ENCODE data around the gene NPIPB6. TPM values are rescaled to one million over a fixed set of nuclear protein-coding genes. Genes with fewer than 3 reads are reported as not detected.

The NPIPB6 gene
- total RNA-seq, 2 donors from 2014 or later = 13.8 TPM; not detected in 1

DNA sequence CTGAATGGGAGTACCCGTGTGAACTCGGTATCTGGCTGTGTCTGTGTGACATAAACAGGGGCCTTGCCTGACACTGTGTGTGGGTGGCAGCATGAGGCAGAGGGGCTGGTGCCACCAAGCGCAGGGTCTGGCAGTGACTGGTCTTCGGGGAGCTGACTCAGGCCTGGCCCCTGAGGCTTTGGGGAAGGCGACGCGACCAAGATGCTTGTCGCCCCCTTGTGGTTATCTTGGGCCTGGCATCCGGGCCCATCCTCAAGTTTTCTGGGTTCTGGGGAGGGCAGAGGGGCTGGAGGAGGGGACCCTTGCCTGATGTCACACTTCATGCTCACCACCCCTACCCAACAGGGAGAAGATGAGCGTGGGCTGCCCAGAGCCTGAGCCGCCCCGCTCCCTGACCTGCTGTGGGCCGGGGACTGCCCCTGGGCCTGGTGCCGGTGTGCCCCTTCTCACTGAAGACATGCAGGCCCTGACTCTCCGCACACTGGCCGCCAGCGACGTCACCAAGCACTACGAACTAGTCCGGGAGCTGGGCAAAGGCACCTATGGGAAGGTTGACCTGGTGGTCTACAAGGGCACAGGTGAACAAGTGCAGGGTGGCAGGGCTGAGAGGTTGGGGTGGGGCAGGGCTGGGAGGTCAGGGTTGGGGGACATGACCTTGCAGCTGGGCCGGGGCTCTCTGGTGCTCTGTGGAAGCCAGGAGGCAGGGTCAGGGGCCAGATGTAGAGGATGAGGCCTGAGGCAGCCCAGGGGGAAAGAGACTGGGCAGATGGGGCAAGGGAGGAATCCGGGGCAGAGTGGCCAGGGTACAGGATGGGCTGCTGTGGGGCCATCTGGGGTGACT is 46.0 kb downstream of the NPIPB6 start:
- DNase-seq (ENCODE audit: low spot score) = peak; percentile 80
- peak overlapping the region; percentile 41 to 57 for H3K27ac Mint-ChIP-seq
- H3K4me3 Mint-ChIP-seq = peak overlapping the region; percentile 15
- H3K27me3 Mint-ChIP-seq = no peaks in the 10 kb centered on the region
- H3K9me3 Mint-ChIP-seq = no peaks in the 10 kb centered on the region
- peak; percentile 82 to 85 for ATAC-seq
- peaks cover 18 to 36% of the 10 kb centered on the region in 2 donors for H3K4me1 Mint-ChIP-seq (ENCODE audit: low read depth in 2 of 2)
- H3K36me3 Mint-ChIP-seq = no peaks in the 10 kb centered on the region

DNA sequence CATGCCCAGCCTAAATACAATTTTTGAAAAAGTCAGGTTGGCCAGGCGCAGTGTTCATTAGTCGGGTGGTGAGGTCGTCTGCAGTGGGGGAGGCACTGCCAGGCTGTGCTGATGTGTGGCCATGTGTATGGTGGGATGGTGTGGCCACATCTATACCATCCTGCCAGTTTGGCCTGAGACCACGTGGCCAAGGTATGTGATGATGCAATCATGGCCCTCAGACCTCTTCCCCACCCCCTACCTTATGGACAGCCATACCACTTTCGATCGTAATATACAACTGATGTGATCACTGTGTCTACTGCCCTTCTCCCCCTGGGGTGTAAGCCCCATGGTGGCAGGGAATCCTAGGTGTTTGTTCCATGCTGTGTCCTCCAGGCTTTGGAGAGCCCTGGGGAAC is 47.3 kb downstream of the NPIPB6 start:
- peaks cover 26 to 46% of the 10 kb centered on the region in 2 donors for H3K4me1 Mint-ChIP-seq (ENCODE audit: low read depth in 2 of 2)
- no peaks in the 10 kb centered on the region for H3K36me3 Mint-ChIP-seq

DNA sequence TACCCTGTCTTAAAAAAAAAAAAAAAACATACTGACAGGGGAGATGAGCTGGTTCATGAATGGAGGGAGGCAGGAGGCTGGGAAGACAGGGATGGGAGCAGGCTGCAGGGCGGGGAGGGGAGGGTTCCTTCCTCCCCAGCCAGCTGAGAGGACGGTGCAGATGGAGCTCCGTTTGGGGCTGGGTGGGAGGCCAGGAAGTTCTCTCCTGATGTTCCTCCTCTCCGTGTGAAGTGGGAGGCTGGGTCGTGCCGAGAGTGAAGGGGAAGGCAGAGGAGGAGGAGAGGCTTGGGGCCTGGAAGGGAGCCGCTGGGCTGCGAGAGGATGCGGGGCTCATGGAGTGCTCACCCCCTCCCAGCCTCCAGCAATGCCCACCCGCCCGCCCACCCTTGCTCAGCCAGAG is 49.7 kb downstream of the NPIPB6 start:
- Mint-ChIP-seq H3K27ac (peak overlapping the region in 1 of 2 donors; percentile 91), H3K4me1 (ENCODE audit: low read depth in 2 of 2) (peaks cover 49 to 65% of the 10 kb centered on the region in 2 donors), H3K27me3 (no peaks in the 10 kb centered on the region), H3K9me3 (no peaks in the 10 kb centered on the region), H3K4me3 (no peak overlapping the region), H3K36me3 (no peaks in the 10 kb centered on the region)
- no peak for ATAC-seq
- peak; percentile 49 for DNase-seq (ENCODE audit: low spot score)

More for the DNA sequence above, 47.3 kb downstream of the NPIPB6 start:
- no peak overlapping the region for H3K27ac Mint-ChIP-seq
- no peak overlapping the region for H3K4me3 Mint-ChIP-seq
- H3K9me3 Mint-ChIP-seq = no peaks in the 10 kb centered on the region
- ATAC-seq = no peak
- H3K27me3 Mint-ChIP-seq = no peaks in the 10 kb centered on the region
- peak; percentile 26 for DNase-seq (ENCODE audit: low spot score)

DNA sequence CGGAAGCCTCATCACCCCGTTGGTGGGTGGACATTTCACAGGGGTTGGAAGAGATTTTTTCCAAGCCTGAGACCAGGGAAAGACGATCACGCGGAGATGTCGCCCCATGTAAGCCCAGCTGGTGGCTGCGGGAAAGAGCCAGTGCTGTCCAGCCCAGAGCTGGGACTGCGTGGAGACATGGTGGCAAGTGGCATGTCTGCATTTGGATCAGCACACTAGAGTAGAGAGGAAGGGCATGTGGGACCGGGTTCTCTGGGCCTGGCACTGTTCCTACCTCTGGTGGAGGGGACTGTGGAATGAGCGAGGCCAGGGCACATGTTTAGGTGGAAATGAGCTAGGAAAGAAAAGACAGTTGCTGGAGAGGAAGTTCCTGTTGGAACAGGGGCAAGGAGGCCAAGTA is 51.0 kb downstream of the NPIPB6 start:
- Mint-ChIP-seq H3K27me3 (no peaks in the 10 kb centered on the region), H3K9me3 (no peaks in the 10 kb centered on the region), H3K27ac (peak overlapping the region; percentile 80 to 91), H3K36me3 (no peaks in the 10 kb centered on the region), H3K4me1 (ENCODE audit: low read depth in 2 of 2) (peaks cover 45 to 67% of the 10 kb centered on the region in 2 donors), H3K4me3 (peak overlapping the region; percentile 47)
- ATAC-seq (no peak), DNase-seq (ENCODE audit: low spot score) (peak; percentile 22)

DNA sequence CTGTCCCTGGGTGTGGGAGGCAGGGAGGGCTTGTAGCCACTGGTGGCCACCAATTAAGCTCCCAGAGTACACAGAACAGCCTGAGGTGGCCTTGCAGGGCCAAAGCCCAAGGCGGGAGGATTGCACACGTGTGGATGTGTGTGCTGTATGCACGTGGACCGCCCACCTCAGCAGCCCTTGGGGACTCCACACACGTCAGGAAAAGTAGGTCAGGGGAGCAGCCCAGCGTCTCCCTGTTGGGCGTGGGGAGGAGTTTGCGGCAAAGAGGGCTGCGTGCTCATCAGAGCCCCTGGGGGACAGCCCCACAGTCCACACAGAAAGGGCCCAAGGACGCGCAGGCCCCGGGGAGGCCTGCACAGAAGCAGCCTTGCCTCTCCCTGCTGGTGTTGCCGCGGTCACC is 51.4 kb downstream of the NPIPB6 start:
- H3K4me3 Mint-ChIP-seq = peak overlapping the region; percentile 47
- H3K4me1 Mint-ChIP-seq (ENCODE audit: low read depth in 2 of 2) = peaks cover 45 to 66% of the 10 kb centered on the region in 2 donors
- H3K27ac Mint-ChIP-seq = peak overlapping the region; percentile 80 to 91
- H3K36me3 Mint-ChIP-seq = no peaks in the 10 kb centered on the region
- H3K27me3 Mint-ChIP-seq = no peaks in the 10 kb centered on the region
- ATAC-seq (peak; percentile 4 to 34), DNase-seq (ENCODE audit: low spot score) (peak; percentile 60)
- H3K9me3 Mint-ChIP-seq = no peaks in the 10 kb centered on the region

DNA sequence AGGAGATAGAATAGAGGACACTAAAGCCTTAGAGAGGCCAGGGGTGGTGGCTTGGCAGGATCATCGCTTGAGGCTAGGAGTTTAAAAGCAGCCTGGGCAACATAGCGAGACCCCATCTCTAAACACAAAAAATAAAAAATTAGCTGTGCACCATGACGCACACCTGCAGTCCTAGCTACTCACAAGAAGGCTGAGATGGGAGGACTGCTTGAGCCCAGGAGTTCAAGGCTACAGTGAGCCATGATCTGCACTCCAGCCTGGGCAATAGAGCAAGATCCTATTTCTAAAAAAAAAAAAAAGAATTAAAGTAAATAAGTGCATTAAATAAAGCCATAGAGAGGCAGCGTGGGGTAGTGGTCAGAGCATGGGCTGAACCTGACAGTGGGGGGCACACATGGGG is 51.9 kb downstream of the NPIPB6 start:
- peak overlapping the region; percentile 81 for H3K4me3 Mint-ChIP-seq
- H3K27ac Mint-ChIP-seq = peak overlapping the region; percentile 80 to 93
- peaks cover 45 to 64% of the 10 kb centered on the region in 2 donors for H3K4me1 Mint-ChIP-seq (ENCODE audit: low read depth in 2 of 2)
- H3K9me3 Mint-ChIP-seq = no peaks in the 10 kb centered on the region
- DNase-seq (ENCODE audit: low spot score) = no peak
- H3K27me3 Mint-ChIP-seq = no peaks in the 10 kb centered on the region
- no peak for ATAC-seq
- H3K36me3 Mint-ChIP-seq = no peaks in the 10 kb centered on the region

DNA sequence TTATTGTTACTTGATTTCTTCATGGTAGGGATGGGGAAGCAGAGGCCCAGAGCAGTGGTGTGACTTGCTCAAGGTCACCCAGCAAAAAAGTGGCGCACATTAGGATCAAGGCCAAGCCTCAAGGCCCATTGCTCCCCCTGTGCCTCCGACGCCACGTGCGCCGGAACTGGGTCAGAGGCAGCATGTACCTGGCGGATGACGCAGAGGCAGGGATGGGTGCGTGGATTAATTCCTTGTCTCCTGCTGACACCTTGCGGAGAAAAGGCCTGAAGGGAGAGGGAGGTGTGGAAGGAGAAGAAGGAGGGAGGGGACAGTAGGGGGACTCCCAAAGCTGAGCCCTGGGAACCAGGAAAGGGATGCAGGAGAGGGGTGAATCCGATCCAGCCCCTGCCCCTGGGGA is 52.5 kb downstream of the NPIPB6 start:
- Mint-ChIP-seq H3K4me1 (ENCODE audit: low read depth in 2 of 2) (peaks cover 45 to 64% of the 10 kb centered on the region in 2 donors), H3K36me3 (no peaks in the 10 kb centered on the region), H3K9me3 (no peaks in the 10 kb centered on the region)

DNA sequence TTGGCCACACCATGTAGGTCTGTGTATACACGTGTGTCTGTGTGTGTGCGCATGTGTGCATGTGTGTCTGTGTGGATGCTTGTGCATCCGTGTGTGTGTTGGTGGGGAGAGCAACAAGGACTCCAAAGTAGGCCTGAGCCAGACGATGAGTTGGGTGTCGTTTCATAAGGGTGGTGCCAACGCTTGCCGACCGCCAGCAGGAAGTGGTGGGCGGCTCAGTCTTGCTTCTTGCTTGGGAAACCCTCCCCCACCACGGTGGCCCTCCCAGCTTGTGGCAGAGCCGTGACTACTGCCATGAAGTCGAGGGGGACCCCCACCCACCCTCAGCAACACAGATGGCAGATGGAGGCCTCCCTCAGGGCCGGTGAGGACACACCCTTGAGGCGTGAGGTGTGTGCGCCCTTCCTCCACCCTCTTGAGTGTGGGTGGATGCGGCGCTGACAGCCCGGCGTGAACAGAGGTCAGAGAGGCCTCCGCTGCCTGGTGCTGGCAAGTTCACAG is 53.4 kb downstream of the NPIPB6 start:
- peak overlapping the region; percentile 80 to 93 for H3K27ac Mint-ChIP-seq
- peak overlapping the region; percentile 81 for H3K4me3 Mint-ChIP-seq
- H3K36me3 Mint-ChIP-seq = no peaks in the 10 kb centered on the region
- H3K4me1 Mint-ChIP-seq (ENCODE audit: low read depth in 2 of 2) = peaks cover 44 to 65% of the 10 kb centered on the region in 2 donors
- DNase-seq (ENCODE audit: low spot score) = peak; percentile 92
- peak; percentile 91 to 92 for ATAC-seq
- H3K27me3 Mint-ChIP-seq = no peaks in the 10 kb centered on the region
- H3K9me3 Mint-ChIP-seq = no peaks in the 10 kb centered on the region

More for the DNA sequence above, 52.5 kb downstream of the NPIPB6 start:
- ATAC-seq (no peak), DNase-seq (ENCODE audit: low spot score) (no peak)
- H3K27me3 Mint-ChIP-seq = no peaks in the 10 kb centered on the region
- peak overlapping the region; percentile 81 for H3K4me3 Mint-ChIP-seq
- H3K27ac Mint-ChIP-seq = peak overlapping the region; percentile 80 to 93

DNA sequence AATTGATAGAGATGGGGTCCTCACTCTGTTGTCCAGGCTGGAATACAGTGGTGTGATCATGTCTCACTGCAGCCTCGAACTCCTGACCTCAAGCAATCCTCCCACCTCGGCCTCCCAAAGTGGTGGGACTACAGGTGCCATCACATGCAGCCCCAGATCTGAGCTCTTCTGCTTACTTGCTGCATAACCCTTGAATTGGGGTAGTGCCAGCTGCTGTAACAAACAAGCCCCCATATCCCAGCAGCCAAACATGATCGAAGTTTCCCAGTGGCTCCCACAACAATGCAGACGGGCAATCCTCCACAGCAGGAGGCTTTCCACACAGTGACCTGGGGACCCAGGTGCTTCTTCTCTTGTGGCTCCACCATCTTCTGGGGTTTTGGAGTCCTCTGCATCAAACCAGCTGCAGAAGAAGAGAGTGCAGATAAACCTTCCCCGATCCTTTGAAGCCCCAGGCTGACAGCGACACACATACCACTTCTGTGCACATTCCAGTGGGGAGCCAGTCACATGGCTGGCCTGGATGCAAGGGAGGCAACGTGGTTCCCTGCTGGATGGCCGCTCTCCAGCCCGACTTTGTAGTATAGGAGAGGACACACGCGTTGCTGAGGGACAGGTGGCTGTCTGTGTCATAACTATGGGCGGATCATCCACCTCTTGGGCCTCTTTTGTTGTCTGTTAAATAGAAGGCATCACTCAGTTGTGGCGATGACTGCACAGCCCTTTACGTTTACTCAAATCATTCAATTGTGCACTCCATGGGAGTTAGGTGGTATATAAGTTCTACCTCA is 54.3 kb downstream of the NPIPB6 start:
- Mint-ChIP-seq H3K4me3 (peak overlapping the region; percentile 81), H3K36me3 (no peaks in the 10 kb centered on the region), H3K4me1 (ENCODE audit: low read depth in 2 of 2) (peaks cover 41 to 63% of the 10 kb centered on the region in 2 donors), H3K27ac (peak overlapping the region; percentile 80 to 93), H3K9me3 (no peaks in the 10 kb centered on the region), H3K27me3 (no peaks in the 10 kb centered on the region)
- ATAC-seq = no peak
- no peak for DNase-seq (ENCODE audit: low spot score)

DNA sequence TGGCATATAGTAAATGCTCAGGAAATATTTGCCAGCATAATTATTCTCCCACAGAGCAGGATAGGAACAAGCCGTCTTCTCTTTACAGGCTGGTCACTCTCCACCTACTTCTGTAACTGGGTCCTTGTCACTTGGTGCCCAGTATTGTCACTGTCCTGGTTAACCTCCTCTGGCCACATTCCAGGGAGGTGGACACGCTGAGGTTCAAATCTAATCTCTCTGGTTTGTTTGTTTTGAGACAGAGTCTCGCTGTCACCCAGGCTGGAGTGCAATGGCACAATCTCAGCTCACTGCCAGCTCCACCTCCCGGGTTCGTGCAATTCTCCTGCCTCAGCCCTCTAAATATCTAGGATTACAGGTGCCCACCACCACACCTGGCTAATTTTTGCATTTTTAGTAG is 55.4 kb downstream of the NPIPB6 start:
- H3K27ac Mint-ChIP-seq = no peak overlapping the region
- ATAC-seq (no peak), DNase-seq (ENCODE audit: low spot score) (no peak)
- no peaks in the 10 kb centered on the region for H3K27me3 Mint-ChIP-seq
- no peaks in the 10 kb centered on the region for H3K9me3 Mint-ChIP-seq
- peaks cover 43 to 61% of the 10 kb centered on the region in 2 donors for H3K4me1 Mint-ChIP-seq (ENCODE audit: low read depth in 2 of 2)
- H3K4me3 Mint-ChIP-seq = no peak overlapping the region
- no peaks in the 10 kb centered on the region for H3K36me3 Mint-ChIP-seq

DNA sequence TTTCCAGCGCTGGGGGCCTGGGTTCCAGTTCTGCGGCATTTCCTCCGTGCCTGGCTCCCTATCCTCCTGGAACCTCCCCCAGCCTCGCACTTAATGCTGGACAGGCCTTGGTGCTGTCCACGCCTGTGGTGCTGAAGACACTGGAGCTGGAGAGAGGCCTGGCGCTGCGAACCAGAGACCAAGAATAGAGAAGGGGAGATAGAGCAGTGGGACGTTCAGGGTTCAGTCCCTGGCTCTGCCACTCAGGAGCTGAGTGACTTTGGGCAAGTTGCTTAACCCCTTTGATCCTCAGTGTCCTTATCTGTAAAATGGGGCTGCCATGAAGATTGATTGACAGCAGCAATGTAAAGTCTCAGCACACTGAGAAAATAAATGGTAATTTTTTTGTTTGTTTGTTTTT is 59.1 kb downstream of the NPIPB6 start:
- DNase-seq (ENCODE audit: low spot score) (no peak), ATAC-seq (no peak)
- Mint-ChIP-seq H3K4me3 (no peak overlapping the region), H3K27me3 (no peaks in the 10 kb centered on the region), H3K9me3 (no peaks in the 10 kb centered on the region), H3K4me1 (ENCODE audit: low read depth in 2 of 2) (peaks cover 28 to 47% of the 10 kb centered on the region in 2 donors), H3K27ac (no peak overlapping the region), H3K36me3 (no peaks in the 10 kb centered on the region)

DNA sequence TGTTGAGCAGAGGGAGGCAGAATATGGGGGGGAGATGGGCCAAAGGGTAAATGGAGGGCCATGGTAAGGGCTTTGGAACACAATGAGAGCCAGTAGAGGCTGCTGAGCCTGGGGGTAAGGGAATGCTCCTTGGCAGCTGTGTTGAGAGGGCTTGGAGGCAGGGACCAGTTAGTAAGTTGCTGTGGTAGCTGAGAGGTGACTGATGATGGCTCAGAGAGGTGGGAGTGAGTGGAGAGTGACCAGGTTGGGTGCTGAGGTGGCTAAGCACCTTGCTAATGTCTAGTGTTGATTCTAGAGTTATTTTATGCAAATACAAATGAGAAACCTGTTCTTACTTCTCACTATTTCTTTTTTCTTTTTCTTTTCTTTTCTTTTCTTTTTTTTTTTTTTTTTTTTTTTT is 60.2 kb downstream of the NPIPB6 start:
- Mint-ChIP-seq H3K4me1 (ENCODE audit: low read depth in 2 of 2) (peaks cover 21 to 42% of the 10 kb centered on the region in 2 donors), H3K4me3 (no peak overlapping the region), H3K27ac (no peak overlapping the region), H3K9me3 (no peaks in the 10 kb centered on the region), H3K27me3 (no peaks in the 10 kb centered on the region), H3K36me3 (no peaks in the 10 kb centered on the region)
- DNase-seq (ENCODE audit: low spot score) (no peak), ATAC-seq (no peak)

DNA sequence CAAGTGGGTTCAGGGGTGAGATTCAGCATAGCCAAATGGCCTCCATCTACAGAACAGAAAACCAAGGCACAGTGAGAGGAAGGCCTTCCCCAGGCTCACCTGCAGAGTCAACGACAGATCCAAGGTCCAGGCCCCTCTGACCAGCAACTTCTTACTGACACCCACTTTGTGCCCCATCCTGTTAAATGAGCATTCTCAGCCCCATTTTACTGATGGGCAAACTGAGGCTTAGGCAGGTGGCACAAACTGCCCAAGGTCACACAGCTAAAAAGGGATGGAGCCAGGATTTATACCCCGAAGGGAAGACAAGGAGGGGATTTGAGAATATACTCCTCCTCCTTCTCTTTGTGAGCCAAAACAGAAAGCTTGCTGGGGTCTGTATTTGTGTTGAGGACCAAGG is 61.7 kb downstream of the NPIPB6 start:
- Mint-ChIP-seq H3K27me3 (no peaks in the 10 kb centered on the region), H3K27ac (peak overlapping the region in 1 of 2 donors; percentile 37), H3K9me3 (no peaks in the 10 kb centered on the region), H3K36me3 (no peaks in the 10 kb centered on the region), H3K4me1 (ENCODE audit: low read depth in 2 of 2) (peaks cover 28 to 47% of the 10 kb centered on the region in 2 donors), H3K4me3 (no peak overlapping the region)
- DNase-seq (ENCODE audit: low spot score) (no peak), ATAC-seq (no peak)

DNA sequence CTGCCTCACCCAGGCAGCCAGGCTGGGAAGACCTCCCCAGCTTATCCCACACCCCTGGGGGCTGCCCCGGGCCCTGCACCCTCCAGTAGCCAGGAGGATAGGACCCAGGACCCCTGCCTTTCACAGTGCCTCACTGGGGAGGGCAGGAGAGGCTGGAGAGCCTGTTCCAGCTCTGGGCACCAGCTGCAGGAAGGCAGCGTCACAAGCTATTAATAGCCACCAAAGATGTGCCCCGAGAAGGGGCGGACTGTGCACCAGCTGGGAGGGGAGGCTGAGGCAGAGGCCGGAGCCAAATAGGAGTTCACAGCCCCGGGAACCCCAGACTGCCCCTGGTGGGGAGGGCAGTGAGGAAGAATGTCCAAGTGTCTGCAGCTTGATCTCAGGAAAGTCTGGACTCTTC is 62.2 kb downstream of the NPIPB6 start:
- Mint-ChIP-seq H3K4me1 (ENCODE audit: low read depth in 2 of 2) (peaks cover 30 to 47% of the 10 kb centered on the region in 2 donors), H3K9me3 (no peaks in the 10 kb centered on the region), H3K4me3 (no peak overlapping the region), H3K27ac (no peak overlapping the region), H3K36me3 (no peaks in the 10 kb centered on the region), H3K27me3 (no peaks in the 10 kb centered on the region)
- no peak for ATAC-seq
- DNase-seq (ENCODE audit: low spot score) = no peak

All from natural killer cell treated with Interleukin-12 subunit alpha and Interleukin-12 subunit beta and Interleukin-15 and Interleukin-18, amount 100 ng/mL, for 72 hours (primary cell).